Eye (tissue), 1 donor: ENCODE data around the gene HLA-DRB1.
"Not testable (repeated sequence)": the region's sequence is repeated elsewhere in the genome, so short reads cannot be mapped to it uniquely, and the experiment has no call there.

Source experiments
- DNase-seq: peaks from one replicate; pipeline ENCODE4 v3.0.0-alpha.2; 2015

HLA-DRB1 gene

DNA sequence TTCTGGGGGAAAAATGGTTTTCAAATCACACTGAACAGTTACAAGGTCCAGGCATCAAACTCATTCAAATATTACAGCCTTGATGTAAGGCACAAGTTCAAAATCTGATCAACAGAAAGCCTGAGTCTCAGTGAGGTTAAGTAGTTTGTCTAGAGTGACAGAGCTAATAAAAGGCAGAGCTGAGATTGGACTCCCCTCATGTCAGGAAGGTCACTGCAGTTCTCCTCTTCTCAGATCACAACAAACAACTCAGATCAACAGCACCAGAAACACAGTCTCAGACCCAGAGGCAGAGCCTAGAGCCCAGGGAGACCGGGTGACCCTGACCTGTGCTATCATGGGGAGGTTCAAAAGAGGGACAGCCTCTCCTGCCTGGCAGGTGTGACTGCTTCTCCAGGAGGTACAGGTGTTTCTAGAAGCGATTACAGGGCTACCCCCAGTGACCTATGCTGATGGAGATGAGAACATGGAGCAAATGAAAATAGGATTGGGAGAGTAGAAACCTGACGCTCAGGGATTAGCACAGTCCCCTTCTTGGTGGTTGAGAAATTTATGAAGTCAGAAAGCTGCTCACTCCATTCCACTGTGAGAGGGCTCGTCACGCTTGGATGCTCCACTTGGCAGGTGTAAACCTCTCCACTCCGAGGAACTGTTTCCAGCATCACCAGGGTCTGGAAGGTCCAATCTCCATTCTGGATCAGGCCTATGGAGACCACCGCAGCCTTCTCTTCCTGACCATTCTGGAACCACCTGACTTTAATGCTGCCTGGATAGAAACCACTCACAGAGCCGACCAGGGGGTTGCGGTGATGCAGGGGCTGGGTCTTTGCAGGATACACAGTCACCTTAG is 35.3 kb downstream of the HLA-DRB1 start:
- DNase-seq: no peak

DNA sequence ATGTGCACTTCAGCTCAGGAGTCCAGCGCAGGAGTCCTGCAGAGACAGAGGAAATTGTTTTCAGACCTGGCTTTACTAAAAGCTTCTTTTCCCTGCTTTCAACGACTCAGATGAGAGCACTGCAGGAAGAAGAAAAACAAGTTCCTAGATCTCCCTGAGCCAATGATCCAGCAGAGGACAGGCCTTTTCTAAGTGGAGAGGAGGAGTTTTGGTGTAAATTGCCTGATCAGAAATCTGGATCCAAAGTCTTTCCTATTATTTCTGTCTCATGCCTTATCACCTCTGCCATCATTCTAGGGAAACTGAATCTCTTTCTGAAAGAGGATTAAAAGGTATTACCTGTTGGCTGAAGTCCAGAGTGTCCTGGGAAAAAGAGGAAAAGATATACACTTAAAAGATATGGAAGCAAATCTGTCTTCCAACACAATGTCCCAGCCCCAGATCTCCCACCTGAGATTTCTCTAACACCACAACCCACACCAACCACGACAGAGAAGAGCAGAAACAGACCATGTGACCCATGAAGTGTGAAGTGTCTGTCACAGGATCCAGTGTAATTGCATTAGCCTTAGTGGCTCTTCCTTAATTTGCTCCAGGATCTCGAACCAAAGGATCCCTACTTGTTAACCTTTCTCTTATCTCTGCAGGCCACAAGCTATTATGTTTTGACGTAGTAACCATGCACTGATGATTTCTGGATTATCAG is 36.5 kb downstream of the HLA-DRB1 start:
- no peak for DNase-seq

DNA sequence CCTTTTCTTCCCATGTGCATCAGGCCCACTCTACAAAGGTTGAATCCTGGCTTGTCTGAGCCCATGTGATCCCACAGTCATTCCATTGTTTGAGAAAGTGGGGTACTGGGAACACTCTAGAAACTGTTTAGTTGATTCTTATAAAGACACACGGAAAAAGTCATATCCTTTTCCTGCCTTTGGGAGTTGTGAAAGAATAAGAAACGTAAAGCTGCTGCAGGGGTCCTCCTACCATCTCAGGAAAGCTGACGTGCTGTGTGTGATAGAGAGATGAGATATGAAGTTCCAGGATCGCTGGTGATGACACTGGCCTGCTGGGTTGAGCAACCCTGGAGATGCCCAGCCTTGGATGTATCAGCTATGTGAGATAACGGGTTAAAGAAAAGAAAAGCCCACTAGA is 38.2 kb downstream of the HLA-DRB1 start:
- DNase-seq: no peak

DNA sequence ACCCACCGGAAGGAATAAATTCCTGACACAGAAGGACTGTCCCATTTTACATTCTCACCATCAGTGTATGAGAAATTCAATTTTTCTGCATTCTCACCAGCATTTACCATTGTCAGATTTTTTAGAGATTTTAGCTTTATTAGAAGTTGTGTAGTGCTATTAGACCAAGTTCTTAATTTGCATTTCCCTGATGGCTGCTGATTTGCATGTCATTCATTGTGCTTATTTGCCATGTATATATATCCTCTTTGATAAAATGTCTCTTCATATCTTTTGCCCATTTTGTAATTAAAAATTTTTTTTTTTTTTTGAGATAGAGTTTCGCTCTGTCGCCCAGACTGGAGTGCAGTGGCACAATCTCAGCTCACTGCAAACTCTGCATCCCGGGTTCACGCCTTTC is 49.8 kb downstream of the HLA-DRB1 start:
- no peak for DNase-seq

DNA sequence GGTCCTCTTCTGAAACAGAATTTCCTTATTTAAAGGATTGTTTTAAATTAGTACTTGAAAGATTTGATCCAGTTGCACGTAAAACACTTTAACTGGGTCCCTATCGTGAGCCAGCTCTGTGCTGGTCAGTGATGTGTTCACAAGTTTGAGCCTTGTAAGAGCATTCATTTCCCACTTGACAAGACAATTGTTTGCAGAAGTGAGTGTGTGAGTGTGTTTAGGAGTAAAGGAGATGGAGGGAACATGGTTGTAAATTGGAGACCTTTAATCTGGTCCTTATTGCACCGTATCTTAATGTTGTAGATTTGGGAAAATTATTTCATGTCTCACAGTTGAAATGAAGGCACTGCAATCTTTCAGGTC is 59.2 kb downstream of the HLA-DRB1 start:
- DNase-seq: not testable (repeated sequence)

DNA sequence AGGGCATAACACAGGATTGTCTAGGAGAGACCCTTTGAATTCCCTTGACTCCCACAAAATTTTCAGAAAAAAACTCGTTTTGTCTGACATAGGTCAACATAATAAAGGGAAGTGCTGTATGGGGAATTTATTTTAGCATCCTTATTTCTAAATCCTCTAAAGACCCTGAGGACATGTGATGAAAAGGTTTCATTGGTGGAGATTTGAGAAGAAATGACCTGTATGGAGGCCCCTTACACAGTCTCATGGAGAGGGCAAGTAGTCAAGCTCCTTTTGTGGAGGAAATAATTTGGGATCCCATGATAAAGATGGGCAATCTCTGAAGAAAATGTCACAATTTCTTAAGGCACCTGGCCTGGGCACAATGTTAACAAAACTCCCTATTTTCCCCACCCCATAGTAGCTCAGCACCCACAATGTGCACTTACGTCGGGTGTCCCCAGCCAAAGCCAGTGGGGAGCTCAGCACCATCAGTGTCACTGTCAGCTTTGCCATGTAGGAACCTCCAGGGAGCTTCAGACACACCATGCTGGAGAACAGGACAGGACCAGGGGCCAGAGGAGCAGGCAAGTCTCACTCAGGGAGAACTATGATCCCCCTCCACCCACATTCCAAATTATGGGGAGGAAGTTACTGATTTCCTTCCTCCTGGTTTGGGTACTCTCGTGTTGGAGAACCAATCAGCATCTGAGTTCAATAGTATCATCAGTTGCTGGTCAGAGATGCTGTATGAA is 59.8 kb downstream of the HLA-DRB1 start, which contains the start of gene HLA-DRB5:
Gene HLA-DRB5, minus strand, starts transcription at position 591 of the 734 bp plus-strand sequence. Its CDS starts 63 bp downstream, at position 528.
- no peak for DNase-seq
